Psoas muscle (tissue), 8 donors: ENCODE data around the gene DSPP. TPM values are rescaled to one million over a fixed set of nuclear protein-coding genes. Genes with fewer than 3 reads are reported as not detected.

Experiments
- ATAC-seq, 4 donors: fragments of 200-7000 bp; cut with Tn5 transposase; one replicate each; pipeline ENCODE4 v1.9.1; 2020; ENCODE audit warnings: moderate library complexity in 3 of 4, mild to moderate bottlenecking in 2 of 4
- DNase-seq, 2 donors: peaks; one replicate each; pipeline ENCODE4 v3.0.0-alpha.2; 2020
- H3K27ac ChIP-seq: fragments of 200-600 bp; one replicate; pipeline ENCODE4 v1.8.0; 2022
- H3K27me3 ChIP-seq, 3 donors: fragments of 200-600 bp in 1 of 3; one replicate each; pipeline versions ENCODE4 v1.6.1 to v1.8.0; 2013 to 2022; ENCODE audit warnings: low read length in 2 of 3, mild to moderate bottlenecking in 2 of 3, moderate library complexity in 1 of 3; ENCODE audit not compliant: insufficient read depth in 3 of 3
- H3K36me3 ChIP-seq, 2 donors: fragments of 200-600 bp in 1 of 2; one replicate each; pipeline versions ENCODE4 v1.6.1 to v1.8.0; 2013 to 2022; ENCODE audit warnings: low read depth in 1 of 2, mild to moderate bottlenecking in 1 of 2, moderate library complexity in 1 of 2; ENCODE audit not compliant: insufficient read depth in 1 of 2
- H3K4me1 ChIP-seq: fragments of 200-600 bp; one replicate; pipeline ENCODE4 v1.8.0; 2022
- H3K4me3 ChIP-seq: fragments of 200-600 bp; one replicate; pipeline ENCODE4 v1.8.0; 2022; ENCODE audit warnings: mild to moderate bottlenecking
- H3K9me3 ChIP-seq: fragments of 200-600 bp; one replicate; pipeline ENCODE4 v1.8.0; 2022
- CTCF ChIP-seq: fragments of 200-600 bp; IDR thresholded peaks from one replicate; pipeline ENCODE4 v1.8.0; 2022; ENCODE audit warnings: antibody characterized with exemption
- WGBS, 3 donors: extraction: QIAGEN DNeasy Blood & Tissue Kit; methylation state at CpG; one replicate each; pipeline versions ENCODE4 v1.1.6 to v1.1.7; 2013; 5-methylcytosine and 5-hydroxymethylcytosine counted together
- intact Hi-C, 2 donors: fragments of 100-400 bp; cut with DNase I; formaldehyde crosslinking; loops; one replicate each; pipeline versions ENCODE4 v1.11.0 to v1.14.2; 2022
- polyA plus RNA-seq, 3 donors: library from polyadenylated mRNA; stranded (reverse); fragments of 200-250 nt; gene quantifications; one replicate each; pipeline ENCODE4 v1.2.3, GENCODE V29; 2013
- total RNA-seq, 4 donors: library from RNA; stranded (reverse); fragmentation: NEBNext Ultra II Directional in 2 of 4; extraction: Animal tissue kit (Norgen Biotek cat#: 25700) in 2 of 4; gene quantifications; one replicate each; pipeline versions ENCODE4 v1.2.1 to v1.2.4, GENCODE V29; 2021 to 2023
- donor health status: healthy with polysubstance abuse.
- donor health status: DM: no; HTN: no; CAD: no; lungs with moderate emphysema.
- donor health status: Bipolar disorder and iron deficiency.
- donor health status: healthy.
- donor health status: DM: yes; HTN: yes; CAD: no.
- donor health status: DM: no; HTN: no; CAD: no.
- donor health status: DM: no; HTN: no; CAD: no.
- donor health status: DM: yes; HTN: yes; CAD: no.

The DSPP gene
- total and polyA plus RNA-seq, 7 donors = 0.01 to 0.14 TPM; not detected in 5

GRCh38 chr4:87575408-87575807, 32.9 kb upstream of the DSPP start:
- intact Hi-C loops = no loop called here
- H3K36me3 ChIP-seq = no peaks in the 10 kb centered on the region
- no peak for ATAC-seq

DNA sequence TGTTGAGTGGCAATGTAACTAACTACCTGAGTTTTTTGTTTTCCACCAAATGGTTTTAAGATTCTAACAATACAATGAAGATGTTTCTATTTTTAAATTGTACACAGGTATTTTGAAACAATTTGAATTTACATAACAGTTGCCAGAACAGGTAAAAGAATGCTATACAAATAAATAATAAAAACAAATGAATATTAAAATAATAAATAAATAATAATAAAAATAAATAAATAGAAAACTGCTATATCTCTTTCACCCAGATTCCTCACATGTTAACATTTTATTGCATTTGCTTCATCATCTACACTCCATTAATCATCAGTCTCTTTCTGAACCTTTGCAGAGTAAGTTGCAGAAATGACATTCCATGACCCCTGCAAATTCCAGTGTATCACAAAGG, 32.3 kb upstream of the DSPP start:
- H3K36me3 ChIP-seq = no peaks in the 10 kb centered on the region
- TF ChIP-seq CTCF = no peak
- no peak overlapping the region for H3K4me3 ChIP-seq
- H3K27me3 ChIP-seq = no peaks in the 10 kb centered on the region
- no peak overlapping the region for H3K27ac ChIP-seq
- intact Hi-C loops = no loop called here
- DNase-seq (no peak), ATAC-seq (no peak)
- H3K4me1 ChIP-seq = no peaks in the 10 kb centered on the region
- H3K9me3 ChIP-seq = no peaks in the 10 kb centered on the region

More at GRCh38 chr4:87575408-87575807, 32.9 kb upstream of the DSPP start:
- Histone ChIP-seq H3K4me3 (no peak overlapping the region), H3K27ac (no peak overlapping the region), H3K4me1 (no peaks in the 10 kb centered on the region), H3K27me3 (no peaks in the 10 kb centered on the region), H3K9me3 (no peaks in the 10 kb centered on the region)
- no peak for DNase-seq
- no peak for TF ChIP-seq CTCF
- 88 to 95% (median 94%) methylated on average over 1 of the region's 1 CpG for WGBS, 3 donors

- no peak for TF ChIP-seq CTCF
- 40 to 55% (median 54%) methylated on average over 2 of the region's 2 CpGs for WGBS, 3 donors
- DNase-seq (no peak), ATAC-seq (no peak)
- intact Hi-C loops = no loop called here
- Histone ChIP-seq H3K9me3 (no peaks in the 10 kb centered on the region), H3K27me3 (no peaks in the 10 kb centered on the region), H3K4me1 (no peaks in the 10 kb centered on the region), H3K4me3 (no peak overlapping the region), H3K36me3 (no peaks in the 10 kb centered on the region), H3K27ac (no peak overlapping the region)
These were observed 28.9 kb upstream of the DSPP start for GRCh38 chr4:87579478-87579877.

DNA sequence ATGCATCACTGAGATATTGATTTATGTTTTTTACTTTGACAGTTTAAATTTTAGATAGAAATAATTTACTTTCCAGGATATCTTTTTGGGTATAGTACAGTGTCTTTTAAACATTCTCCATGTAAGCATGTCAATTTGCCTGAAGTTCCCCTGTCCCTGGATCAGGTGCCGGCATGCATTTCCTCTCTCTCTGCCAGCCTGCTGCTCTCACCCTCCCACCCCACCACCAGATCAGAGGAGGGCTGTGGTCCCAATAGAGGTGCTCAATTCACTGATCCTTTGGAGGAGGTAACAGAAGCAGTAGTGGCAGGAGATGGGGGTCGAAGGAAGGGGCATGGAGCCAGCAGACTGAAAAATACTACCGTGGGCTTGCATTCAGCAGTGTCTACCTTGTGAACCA, 28.3 kb upstream of the DSPP start:
- intact Hi-C loops = no loop called here
- no peaks in the 10 kb centered on the region for H3K4me1 ChIP-seq
- TF ChIP-seq CTCF = no peak
- no peak overlapping the region for H3K27ac ChIP-seq
- WGBS, 3 donors = 50 to 61% (median 55%) methylated on average over 3 of the region's 3 CpGs
- DNase-seq (no peak), ATAC-seq (no peak)
- H3K4me3 ChIP-seq = no peak overlapping the region
- H3K27me3 ChIP-seq = no peaks in the 10 kb centered on the region
- no peaks in the 10 kb centered on the region for H3K36me3 ChIP-seq
- H3K9me3 ChIP-seq = no peaks in the 10 kb centered on the region

DNA sequence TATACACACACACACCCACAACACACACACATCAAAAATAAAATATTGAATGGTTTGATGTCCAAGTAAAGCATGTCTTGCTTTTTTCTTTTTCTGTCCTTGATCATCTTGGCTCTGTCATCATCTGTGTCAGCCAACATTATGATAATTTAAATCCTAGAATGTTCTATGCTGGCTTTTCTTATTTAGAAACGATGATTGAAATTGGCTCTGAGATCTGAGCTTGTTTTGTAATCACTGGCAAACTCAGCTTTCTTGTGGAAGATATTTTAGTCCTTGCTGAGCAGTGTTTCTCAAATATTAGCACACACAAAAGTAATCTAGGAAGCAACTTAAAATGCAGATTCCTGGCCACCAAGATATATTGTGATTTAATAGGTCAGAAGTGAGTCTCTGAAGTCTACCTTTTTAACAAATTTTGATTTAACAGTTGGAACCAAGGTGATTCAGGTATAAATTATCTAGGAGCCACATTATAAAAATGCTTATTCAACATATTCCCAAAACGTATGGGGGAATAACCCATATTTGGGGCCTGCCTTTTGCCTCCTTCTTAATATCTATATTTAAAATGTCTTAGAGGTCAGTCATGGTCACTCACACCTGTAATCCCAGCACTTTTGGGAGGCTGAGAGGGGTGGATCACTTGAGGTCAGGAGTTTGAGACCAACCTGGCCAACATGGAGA, 24.0 kb upstream of the DSPP start:
- Histone ChIP-seq H3K36me3 (no peaks in the 10 kb centered on the region), H3K27me3 (no peaks in the 10 kb centered on the region), H3K27ac (no peak overlapping the region), H3K4me3 (no peak overlapping the region), H3K4me1 (no peaks in the 10 kb centered on the region), H3K9me3 (no peaks in the 10 kb centered on the region)
- no peak for ATAC-seq
- no peak for TF ChIP-seq CTCF
- DNase-seq = no peak
- intact Hi-C loops = no loop called here
- 56 to 64% (median 64%) methylated on average over 2 of the region's 2 CpGs for WGBS, 3 donors
